ENCODE results near the gene POLR3B.

GRCh38 chr12:106333756-106334155 lies 23.8 kb upstream of the POLR3B start:
- no peak for TF ChIP-seq EZH2 (IDR thresholded peaks at IDR 0.05; ENCODE audit: low read length)
- TF ChIP-seq CTCF (optimal IDR thresholded peaks at IDR 0.05 in 1 of 3, IDR thresholded peaks at IDR 0.05 in 1 of 3, conservative IDR thresholded peaks at IDR 0.05 in 1 of 3; ENCODE audit: extremely low read depth in 1 of 3, insufficient read depth in 2 of 3, low read length in 3 of 3), result no peak

Data from keratinocyte (primary cell).